Panc1 (cell line): ENCODE results near the gene GRK3. TPM values are rescaled to one million over a fixed set of nuclear protein-coding genes. Genes with fewer than 3 reads are reported as not detected.

Experiments
- ATAC-seq: fragments of 200-7000 bp; cut with Tn5 transposase; 2 replicates; pipeline ENCODE4 v1.9.1; 2020; ENCODE audit warnings: mild to moderate bottlenecking, moderate library complexity
- BruUV-seq: library from RNA; stranded (reverse); fragments of 400-500 nt; replicated peaks from 2 replicates; lab custom pipeline; 2021; lab: Mats Ljungman, UMichigan
- CTCF ChIA-PET: fragments of 300-600 bp; sonication (Branson Sonifier 250); formaldehyde crosslinking; loops from one replicate; lab custom pipeline; 2022; ENCODE audit warnings: antibody characterized with exemption; lab: Charles Lee
- POLR2A ChIA-PET: fragments of 300-600 bp; sonication (Branson Sonifier 250); formaldehyde crosslinking; loops from one replicate; lab custom pipeline; 2022; ENCODE audit warnings: antibody characterized with exemption; lab: Charles Lee
- DNase-seq: peaks from one replicate; pipeline ENCODE4 v3.0.0-alpha.2; 2010; ENCODE audit warnings: low read depth, low spot score
- H3K27ac ChIP-seq: 2 replicates; pipeline ENCODE4 v1.5.1; 2011; ENCODE audit warnings: mild to moderate bottlenecking, low read length, inconsistent platforms
- H3K27me3 ChIP-seq: fragments of 200-500 bp; sonication (Bioruptor generic); 2 replicates; pipeline ENCODE4 v1.6.0; 2014; ENCODE audit warnings: low read length, inconsistent platforms; ENCODE audit not compliant: control insufficient read depth, insufficient read depth
- H3K36me3 ChIP-seq: fragments of 200-500 bp; sonication (Bioruptor generic); 2 replicates; pipeline ENCODE4 v1.5.1; 2014; ENCODE audit warnings: inconsistent platforms, mild to moderate bottlenecking, low read length, moderate library complexity; ENCODE audit not compliant: control insufficient read depth, insufficient read depth
- H3K4me1 ChIP-seq: 2 replicates; pipeline ENCODE4 v1.5.1; 2011; ENCODE audit warnings: inconsistent platforms, mild to moderate bottlenecking, low read length, moderate library complexity; ENCODE audit not compliant: control insufficient read depth, insufficient read depth
- H3K4me3 ChIP-seq, 2 experiments: 2 replicates each; pipeline ENCODE4 v1.5.1; 2011 to 2012; ENCODE audit warnings: low read depth in 2 of 2, low read length in 2 of 2, mild to moderate bottlenecking in 2 of 2, inconsistent platforms in 1 of 2, moderate library complexity in 1 of 2
- H3K9me3 ChIP-seq: fragments of 200-500 bp; sonication (Bioruptor generic); 2 replicates; pipeline ENCODE4 v1.5.1; 2014; ENCODE audit warnings: low read depth, mild to moderate bottlenecking, inconsistent platforms, low read length, moderate library complexity; ENCODE audit not compliant: control insufficient read depth, insufficient read depth
- POLR2AphosphoS5 ChIP-seq: IDR thresholded peaks from 2 replicates; pipeline ENCODE4 v1.6.1; 2012; ENCODE audit warnings: mild to moderate bottlenecking, low read depth, low read length, moderate library complexity
- REST ChIP-seq, 2 experiments: IDR thresholded peaks; 2 replicates each; pipeline ENCODE4 v1.6.1; 2011 to 2012; ENCODE audit warnings: low read depth in 2 of 2, control low read depth in 1 of 2, low read length in 1 of 2, mild to moderate bottlenecking in 1 of 2, moderate library complexity in 1 of 2; ENCODE audit not compliant: insufficient read depth in 1 of 2
- SIN3A ChIP-seq: IDR thresholded peaks from 2 replicates; pipeline ENCODE4 v1.6.1; 2012; ENCODE audit warnings: low read depth, mild to moderate bottlenecking, low read length, moderate library complexity, borderline replicate concordance; ENCODE audit not compliant: insufficient read depth
- TCF7L2 ChIP-seq: IDR thresholded peaks from 2 replicates; pipeline ENCODE4 v1.6.1; 2011; ENCODE audit warnings: mild to moderate bottlenecking, low read depth, low read length, inconsistent platforms
- in situ Hi-C: cut with HindIII; loops from 2 replicates; pipeline ENCODE4 v1.10.0; 2016; ENCODE audit warnings: low sequenced_read_pairs, low pct_unique_long_range_greater_than_20kb
- intact Hi-C: fragments of 100-400 bp; cut with micrococcal nuclease; formaldehyde crosslinking; loops from one replicate; pipeline ENCODE4 v1.10.0; 2022; ENCODE audit not compliant: unreplicated experiment
- total RNA-seq: library from RNA; stranded (reverse); gene quantifications from one replicate; pipeline ENCODE4 v1.2.1, GENCODE V29; 2021; ENCODE audit not compliant: unreplicated experiment
- TF ChIP-seq, protein P1 (sequence below): fragments of 450-650 bp; IDR thresholded peaks from 2 replicates; pipeline ENCODE4 v1.5.1; 2017; ENCODE audit warnings: mild to moderate bottlenecking

The GRK3 gene
- total RNA-seq, 1 experiment from 2014 or later = 12.0 TPM

DNA sequence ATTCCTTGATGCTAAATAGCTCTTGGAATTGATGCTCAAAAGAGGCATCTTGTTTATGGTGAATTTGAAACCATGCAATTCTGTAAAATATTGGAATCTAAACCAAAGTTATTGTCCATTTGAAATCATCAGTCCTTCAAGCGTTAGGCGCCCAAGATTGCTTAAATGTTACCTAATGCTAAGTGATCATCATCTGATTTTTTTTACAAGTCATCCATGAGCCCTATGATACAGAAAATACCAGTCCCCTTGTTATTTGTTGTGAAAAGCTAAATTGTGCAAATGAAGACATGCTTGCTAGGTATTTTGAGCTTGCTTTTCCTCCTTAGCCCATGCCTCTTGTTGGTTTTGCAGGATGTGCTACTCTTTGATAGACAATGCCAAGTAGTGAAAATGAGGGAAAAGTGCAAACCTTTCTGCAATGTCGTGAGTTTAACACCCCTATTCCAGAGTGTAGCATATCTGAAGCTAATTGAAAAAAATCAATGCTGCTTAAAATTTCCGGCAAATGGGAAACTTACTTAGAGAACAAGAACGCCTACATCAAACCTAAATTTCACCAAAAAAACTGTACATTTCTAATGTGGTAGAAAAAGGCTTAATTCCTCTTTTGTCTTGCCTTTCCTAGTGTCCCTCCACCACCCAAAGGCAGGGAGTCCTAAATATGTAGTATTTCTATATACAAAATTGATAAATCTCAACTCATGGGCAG lies 1.9 kb downstream of the GRK3 start:
- TF ChIP-seq REST (IDR thresholded peaks at IDR 0.05; ENCODE audit: insufficient read depth in 1 of 2, low read depth in 2 of 2, low read length in 1 of 2) = no peak
- no peak for TF ChIP-seq POLR2AphosphoS5
- TF ChIP-seq, protein P1, sequence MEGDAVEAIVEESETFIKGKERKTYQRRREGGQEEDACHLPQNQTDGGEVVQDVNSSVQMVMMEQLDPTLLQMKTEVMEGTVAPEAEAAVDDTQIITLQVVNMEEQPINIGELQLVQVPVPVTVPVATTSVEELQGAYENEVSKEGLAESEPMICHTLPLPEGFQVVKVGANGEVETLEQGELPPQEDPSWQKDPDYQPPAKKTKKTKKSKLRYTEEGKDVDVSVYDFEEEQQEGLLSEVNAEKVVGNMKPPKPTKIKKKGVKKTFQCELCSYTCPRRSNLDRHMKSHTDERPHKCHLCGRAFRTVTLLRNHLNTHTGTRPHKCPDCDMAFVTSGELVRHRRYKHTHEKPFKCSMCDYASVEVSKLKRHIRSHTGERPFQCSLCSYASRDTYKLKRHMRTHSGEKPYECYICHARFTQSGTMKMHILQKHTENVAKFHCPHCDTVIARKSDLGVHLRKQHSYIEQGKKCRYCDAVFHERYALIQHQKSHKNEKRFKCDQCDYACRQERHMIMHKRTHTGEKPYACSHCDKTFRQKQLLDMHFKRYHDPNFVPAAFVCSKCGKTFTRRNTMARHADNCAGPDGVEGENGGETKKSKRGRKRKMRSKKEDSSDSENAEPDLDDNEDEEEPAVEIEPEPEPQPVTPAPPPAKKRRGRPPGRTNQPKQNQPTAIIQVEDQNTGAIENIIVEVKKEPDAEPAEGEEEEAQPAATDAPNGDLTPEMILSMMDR = no peak
- no peak for TF ChIP-seq SIN3A
- TF ChIP-seq TCF7L2 = no peak
- BruUV-seq = TSS peak; percentile 65
- no peaks in the 10 kb centered on the region for H3K27me3 ChIP-seq
- CTCF ChIA-PET = no interaction called here
- H3K9me3 ChIP-seq = no peaks in the 10 kb centered on the region
- in situ Hi-C loops (no loop called here), intact Hi-C loops (no loop called here)
- peaks cover 20% of the 10 kb centered on the region for H3K4me1 ChIP-seq
- ATAC-seq (no peak), DNase-seq (no peak)
- no peaks in the 10 kb centered on the region; the same call in 1 of the 2 replicates for H3K36me3 ChIP-seq
- H3K4me3 ChIP-seq = peak overlapping the region in 1 of 2 experiments; percentile 70; a peak in 1 of 4 replicates
- POLR2A ChIA-PET = no interaction called here
- no peak overlapping the region for H3K27ac ChIP-seq

- no peaks in the 10 kb centered on the region for H3K27me3 ChIP-seq
- peaks cover 20% of the 10 kb centered on the region for H3K4me1 ChIP-seq
- intact Hi-C loops = no loop called here
- DNase-seq = no peak
- ChIA-PET POLR2A (no interaction called here), CTCF (no interaction called here)
- H3K27ac ChIP-seq = no peak overlapping the region
- H3K36me3 ChIP-seq = no peaks in the 10 kb centered on the region; the same call in 1 of the 2 replicates
- ATAC-seq = no peak
- TF ChIP-seq TCF7L2 (no peak), POLR2AphosphoS5 (no peak)
- TF ChIP-seq, protein P1 = no peak
- no peaks in the 10 kb centered on the region for H3K9me3 ChIP-seq
- no TSS peak for BruUV-seq
- no peak overlapping the region for H3K4me3 ChIP-seq
- in situ Hi-C loops = no loop called here
Measured at GRCh38 chr22:25566898-25567235, 2.4 kb downstream of the GRK3 start.
